ENCODE results near the gene B9D1.
A peak's percentile ranks its signal among the peaks of the same experiment; 100 is the strongest.

Gene B9D1

GRCh38 chr17:19338031-19338990 lies 24.2 kb downstream of the B9D1 start:
- peak; percentile 45 for DNase-seq (ENCODE audit: low read depth)

GRCh38 chr17:19337712-19338023 lies 24.9 kb downstream of the B9D1 start:
- no peak for DNase-seq (ENCODE audit: low read depth)

- no peak for DNase-seq (ENCODE audit: low read depth)
Observed at GRCh38 chr17:19336938-19337711, 25.4 kb downstream of the B9D1 start.

GRCh38 chr17:19335951-19336631 lies 26.4 kb downstream of the B9D1 start:
- no peak for DNase-seq (ENCODE audit: low read depth)

GRCh38 chr17:19334331-19334730 lies 28.2 kb downstream of the B9D1 start:
- DNase-seq (ENCODE audit: low read depth), result no peak

GRCh38 chr17:19333736-19334290 lies 28.7 kb downstream of the B9D1 start:
- DNase-seq (ENCODE audit: low read depth), result no peak

GRCh38 chr17:19333132-19333440 lies 29.4 kb downstream of the B9D1 start:
- DNase-seq (ENCODE audit: low read depth), result no peak

- no peak for DNase-seq (ENCODE audit: low read depth)
Observed at GRCh38 chr17:19332371-19333131, 30.0 kb downstream of the B9D1 start.

- no peak for DNase-seq (ENCODE audit: low read depth)
Observed at GRCh38 chr17:19331543-19332245, 30.8 kb downstream of the B9D1 start.

GRCh38 chr17:19331134-19331533 lies 31.4 kb downstream of the B9D1 start:
- no peak for DNase-seq (ENCODE audit: low read depth)

- no peak for DNase-seq (ENCODE audit: low read depth)
Observed at GRCh38 chr17:19330271-19330670, 32.3 kb downstream of the B9D1 start.

- no peak for DNase-seq (ENCODE audit: low read depth)
Observed at GRCh38 chr17:19329839-19330238, 32.7 kb downstream of the B9D1 start.

- DNase-seq (ENCODE audit: low read depth), result no peak
Observed at GRCh38 chr17:19329136-19329535, 33.4 kb downstream of the B9D1 start.

- DNase-seq (ENCODE audit: low read depth), result no peak
Observed at GRCh38 chr17:19328441-19329061, 34.0 kb downstream of the B9D1 start.

- no peak for DNase-seq (ENCODE audit: low read depth)
Observed at GRCh38 chr17:19327031-19327783, 35.3 kb downstream of the B9D1 start.

- DNase-seq (ENCODE audit: low read depth), result no peak
Observed at GRCh38 chr17:19325542-19325941, 37.0 kb downstream of the B9D1 start.

GRCh38 chr17:19322861-19323260 lies 39.7 kb downstream of the B9D1 start:
- DNase-seq (ENCODE audit: low read depth), result no peak

- DNase-seq (ENCODE audit: low read depth), result no peak
Observed at GRCh38 chr17:19322129-19322505, 40.4 kb downstream of the B9D1 start.

GRCh38 chr17:19321481-19322128 lies 40.9 kb downstream of the B9D1 start:
- DNase-seq (ENCODE audit: low read depth), result no peak
